UCSD-AML1 (cell line): ENCODE measurements around the gene HS6ST3.
"Not testable (repeated sequence)": the region's sequence is repeated elsewhere in the genome, so short reads cannot be mapped to it uniquely, and the experiment has no call there.

Source experiments
- DNase-seq: peaks from one replicate; lab custom pipeline; 2025; ENCODE audit not compliant: unreplicated experiment; lab: John Stamatoyannopoulos, UW

Gene HS6ST3

DNA sequence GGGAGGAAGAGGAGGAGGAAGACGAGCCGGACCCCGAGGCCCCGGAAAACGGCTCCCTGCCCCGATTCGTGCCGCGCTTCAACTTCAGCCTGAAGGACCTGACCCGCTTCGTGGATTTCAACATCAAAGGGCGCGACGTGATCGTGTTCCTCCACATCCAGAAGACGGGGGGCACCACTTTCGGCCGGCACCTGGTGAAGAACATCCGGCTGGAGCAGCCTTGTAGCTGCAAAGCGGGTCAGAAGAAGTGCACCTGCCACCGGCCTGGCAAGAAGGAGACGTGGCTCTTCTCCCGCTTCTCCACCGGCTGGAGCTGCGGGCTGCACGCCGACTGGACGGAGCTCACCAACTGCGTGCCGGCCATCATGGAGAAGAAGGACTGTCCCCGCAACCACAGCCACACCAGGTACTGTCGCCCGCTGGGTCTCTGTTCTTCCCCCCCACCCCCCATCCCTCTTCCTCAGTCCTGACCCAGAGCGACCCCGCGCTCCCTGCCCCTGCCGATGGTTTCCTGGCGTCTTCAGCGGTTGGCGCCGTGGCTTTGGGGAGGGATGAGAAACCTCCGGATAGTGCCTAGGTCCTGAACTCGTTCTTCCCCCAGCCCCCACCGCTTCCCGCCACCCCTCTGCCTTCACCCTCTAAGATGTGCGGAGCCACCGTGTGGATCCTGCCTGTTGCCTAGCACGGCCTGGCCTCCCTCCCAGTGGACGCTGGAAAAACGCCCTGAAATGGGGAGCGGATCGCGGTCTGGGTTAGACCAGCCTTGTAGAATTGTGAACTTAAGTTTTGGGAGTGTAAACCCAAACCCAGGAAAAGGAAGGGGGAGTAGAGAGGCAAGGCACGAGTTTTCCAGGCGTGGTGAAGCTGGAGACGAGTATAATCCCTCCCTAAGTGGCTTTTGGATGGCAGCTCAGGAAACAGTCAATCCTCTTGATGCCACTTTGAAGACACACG is 1.5 kb downstream of the HS6ST3 start:
- DNase-seq = no peak

DNA sequence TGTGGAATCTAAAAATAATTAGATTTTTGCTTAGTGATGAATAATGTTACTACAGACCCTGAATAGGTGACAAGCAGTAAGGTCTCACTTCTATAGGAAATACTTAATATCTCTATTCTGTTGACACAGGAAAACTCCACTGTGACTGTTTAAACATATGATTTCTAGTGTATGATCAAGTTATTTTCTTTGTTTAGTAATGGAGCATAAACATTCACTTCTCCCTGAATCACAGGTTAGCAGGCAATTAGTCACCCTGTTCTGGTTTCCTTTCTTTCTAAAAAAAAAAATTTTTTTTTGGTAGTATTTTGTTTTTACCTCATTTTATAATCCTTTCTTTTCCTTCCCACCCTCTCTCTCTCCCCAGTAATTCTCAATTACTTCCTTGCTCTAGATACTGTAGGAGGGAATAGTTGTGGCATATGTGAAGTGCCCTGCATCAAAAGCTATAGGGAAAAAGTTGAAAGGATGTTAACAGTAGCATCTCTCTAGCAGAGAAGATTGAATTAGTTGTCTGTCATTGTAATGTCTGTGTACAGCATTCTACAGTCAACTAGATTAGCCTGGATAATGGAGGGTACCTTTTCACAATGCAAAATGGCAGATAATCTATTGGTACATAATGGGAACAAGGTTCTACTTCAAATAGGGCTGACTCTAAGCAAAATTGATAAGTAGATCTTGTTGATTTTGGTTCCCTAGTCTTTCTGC is 3.5 kb downstream of the HS6ST3 start:
- no peak for DNase-seq

DNA sequence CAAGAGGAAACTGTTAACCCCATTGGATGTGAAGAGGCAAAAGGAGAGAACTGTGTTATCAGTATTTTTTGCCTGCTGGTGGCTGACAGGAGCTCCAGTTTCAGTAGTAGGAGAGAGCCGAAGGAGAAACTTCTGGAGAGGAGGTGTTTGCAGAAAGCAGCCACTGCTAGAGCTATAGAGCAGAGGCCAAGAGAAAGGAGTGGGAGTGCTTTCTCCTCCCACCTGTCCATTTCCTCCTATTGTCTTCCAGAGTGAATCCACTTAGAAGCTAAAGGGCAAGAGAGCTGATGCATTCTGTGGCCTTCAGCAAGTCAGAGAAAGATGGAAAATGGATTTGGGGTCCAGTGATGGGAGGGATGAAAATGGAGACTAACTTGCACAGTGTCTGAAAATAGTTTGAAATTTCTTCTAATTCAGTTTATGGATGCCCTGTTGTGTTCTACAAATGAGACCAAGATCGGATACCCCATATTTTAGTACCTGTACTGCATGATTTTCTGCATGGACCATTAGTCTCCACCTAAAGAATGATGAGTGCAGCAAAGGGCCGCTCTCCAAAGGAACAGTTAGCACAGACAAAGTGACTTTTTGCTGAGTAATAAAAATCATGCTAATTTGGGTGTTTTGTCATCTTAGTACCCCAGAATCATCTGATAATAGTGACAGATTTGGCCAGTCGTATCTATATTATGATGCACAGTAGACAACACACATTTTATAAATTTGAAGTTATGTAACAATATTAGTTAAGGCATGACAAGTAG is 10.7 kb downstream of the HS6ST3 start:
- DNase-seq = no peak

DNA sequence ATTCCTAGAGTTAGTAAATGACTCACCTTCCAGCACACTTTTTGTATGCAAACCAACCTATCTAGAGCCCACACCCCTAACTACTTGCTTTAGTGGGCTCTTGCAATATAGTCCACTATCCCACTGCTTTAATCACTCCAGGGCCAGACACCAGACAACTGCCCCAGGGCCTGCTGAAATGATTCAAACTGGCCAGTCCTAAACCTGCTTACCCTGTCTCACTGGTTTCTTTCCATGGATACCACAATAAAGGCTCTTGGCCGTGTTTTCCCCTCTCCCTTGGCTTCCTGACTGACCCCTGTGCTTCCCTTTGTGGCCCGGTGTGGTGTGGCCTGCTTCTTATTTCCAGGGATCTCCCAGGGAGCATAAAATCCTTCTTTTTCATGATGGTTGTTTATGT is 14.6 kb downstream of the HS6ST3 start:
- no peak for DNase-seq

DNA sequence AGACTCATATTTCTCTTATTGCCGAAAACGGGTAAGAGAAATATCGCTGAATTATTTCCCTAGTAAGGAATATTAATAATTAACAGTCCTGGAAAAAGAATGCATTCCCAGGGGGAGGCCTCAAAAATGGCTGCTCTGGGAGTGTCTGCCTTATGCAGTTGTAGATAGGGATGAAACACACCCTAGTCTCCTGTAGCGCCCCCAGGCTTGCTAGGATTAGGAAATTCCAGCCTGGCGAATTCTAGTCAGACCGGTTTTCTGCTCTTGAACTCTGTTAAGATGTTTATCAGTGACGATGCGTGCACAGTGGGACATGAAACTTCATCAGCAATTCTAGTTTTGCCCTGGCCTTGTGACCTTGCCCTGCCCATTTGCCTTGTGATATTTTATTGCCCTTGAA is 18.2 kb downstream of the HS6ST3 start:
- not testable (repeated sequence) for DNase-seq

DNA sequence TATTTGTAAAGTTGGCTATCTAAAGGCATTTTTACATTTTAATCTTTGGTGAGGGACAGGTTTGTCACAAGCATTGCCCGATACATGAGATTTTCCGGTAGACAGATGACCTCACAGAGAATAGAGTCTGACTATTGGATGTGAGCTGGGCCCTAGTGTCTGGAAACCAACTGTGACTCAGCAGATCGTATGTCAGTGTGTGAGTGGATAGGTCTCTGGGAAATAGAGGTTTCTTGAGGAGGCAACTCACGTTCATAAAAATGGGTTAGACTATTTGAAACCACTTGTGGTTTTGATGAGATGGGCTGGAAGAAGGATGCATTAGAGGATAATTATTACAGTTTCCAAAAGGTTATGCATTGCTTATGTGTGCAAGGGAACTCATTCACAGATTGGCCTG is 19.2 kb downstream of the HS6ST3 start:
- DNase-seq = no peak

DNA sequence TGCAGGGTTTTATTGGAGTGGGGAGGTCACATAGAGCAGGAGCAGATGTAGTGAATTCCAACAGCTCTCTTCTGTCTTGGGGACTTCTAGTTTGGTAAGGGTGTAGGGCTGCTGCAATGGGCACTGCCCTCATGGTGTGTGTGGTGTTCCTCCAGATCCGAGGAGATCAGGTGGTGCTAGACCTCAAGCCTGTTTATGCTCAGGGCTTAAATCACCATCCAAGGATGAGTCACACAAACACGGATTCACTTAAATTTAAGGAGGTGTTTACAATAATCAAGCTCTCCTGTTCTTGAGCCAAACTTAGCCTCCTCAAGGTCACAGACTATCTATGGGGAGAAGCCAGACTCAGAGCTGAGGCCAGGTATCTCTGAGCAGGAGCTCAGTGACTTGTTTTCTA is 23.0 kb downstream of the HS6ST3 start:
- DNase-seq = no peak

DNA sequence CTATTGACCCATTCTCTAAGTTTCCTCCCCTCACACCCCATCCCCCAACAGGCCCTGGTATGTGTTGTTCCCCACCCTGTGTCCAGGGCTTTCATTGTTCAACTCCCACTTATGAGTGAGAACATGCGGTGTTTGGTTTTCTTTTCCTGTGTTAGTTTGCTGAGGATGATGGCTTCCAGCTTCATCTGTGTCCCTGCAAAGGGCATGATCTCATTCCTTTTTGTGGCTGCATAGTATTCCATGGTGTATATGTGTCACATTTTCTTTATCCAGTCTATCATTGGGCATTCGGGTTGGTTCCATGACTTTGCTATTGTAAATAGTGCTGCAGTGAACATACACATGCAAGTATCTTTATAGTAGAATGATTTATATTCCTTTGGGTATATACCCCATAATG is 25.5 kb downstream of the HS6ST3 start:
- DNase-seq = not testable (repeated sequence)

DNA sequence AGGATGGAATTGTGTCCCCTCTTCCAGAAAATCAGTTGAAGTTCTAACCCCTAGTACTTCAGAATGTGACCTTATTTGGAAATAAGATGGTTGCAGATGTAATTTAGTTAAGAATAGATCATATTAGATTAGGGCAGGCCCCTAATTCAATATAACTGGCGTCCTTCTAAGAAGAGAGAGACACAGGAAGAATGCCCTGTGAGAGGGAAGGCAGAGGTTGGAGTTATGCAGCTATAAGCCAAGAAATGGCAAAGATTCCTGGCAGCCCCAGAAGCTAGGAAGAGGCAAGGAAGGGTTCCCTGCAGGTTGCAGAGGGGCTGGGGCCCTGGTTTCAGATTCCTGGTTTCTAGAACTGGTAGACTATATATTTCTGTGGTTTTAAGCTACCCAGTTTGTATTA is 30.0 kb downstream of the HS6ST3 start:
- DNase-seq = no peak

DNA sequence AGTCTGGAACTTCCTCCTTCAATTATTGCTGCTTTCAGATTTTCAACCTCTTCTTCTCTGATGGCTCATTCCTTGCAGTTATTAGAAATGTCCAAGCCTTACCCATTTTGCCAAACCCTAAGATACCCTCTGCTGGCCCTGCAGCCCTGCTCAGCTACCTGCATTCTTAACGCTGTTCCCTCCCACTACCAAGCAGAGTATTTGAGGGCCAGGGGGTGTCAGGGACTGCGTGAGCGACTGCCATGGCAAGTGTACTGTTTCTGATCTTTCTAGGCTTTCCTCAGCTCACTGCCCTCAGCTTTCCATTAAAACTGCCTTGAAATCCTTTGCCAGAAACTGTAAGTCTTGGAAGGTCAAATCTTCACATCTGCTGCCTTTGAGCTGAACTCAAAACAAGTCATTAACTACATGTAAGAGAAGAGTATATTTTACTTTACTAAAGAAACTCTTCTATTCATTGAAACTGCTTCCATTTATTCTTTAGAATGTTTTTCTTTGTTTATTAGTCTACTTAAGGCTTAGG is 41.0 kb downstream of the HS6ST3 start:
- no peak for DNase-seq

DNA sequence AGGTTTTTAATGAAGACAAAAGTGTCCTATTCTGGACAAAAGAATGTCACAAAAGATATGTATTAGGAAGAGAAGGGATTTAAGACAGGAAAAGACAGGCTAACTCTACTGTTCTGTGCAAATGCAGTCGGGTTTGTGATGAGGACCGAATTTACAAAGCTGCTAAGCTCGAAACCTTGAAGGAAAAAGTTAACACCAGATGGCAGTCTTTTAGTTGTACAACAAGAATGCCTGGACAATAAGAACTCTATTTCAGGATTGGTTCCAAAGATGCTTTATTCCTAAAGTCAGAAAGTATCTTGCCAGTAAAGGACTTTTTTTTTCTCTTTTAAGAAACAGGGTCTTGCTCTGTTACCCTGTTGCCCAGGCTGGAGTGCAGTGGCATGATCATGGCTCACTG is 51.1 kb downstream of the HS6ST3 start:
- no peak for DNase-seq

DNA sequence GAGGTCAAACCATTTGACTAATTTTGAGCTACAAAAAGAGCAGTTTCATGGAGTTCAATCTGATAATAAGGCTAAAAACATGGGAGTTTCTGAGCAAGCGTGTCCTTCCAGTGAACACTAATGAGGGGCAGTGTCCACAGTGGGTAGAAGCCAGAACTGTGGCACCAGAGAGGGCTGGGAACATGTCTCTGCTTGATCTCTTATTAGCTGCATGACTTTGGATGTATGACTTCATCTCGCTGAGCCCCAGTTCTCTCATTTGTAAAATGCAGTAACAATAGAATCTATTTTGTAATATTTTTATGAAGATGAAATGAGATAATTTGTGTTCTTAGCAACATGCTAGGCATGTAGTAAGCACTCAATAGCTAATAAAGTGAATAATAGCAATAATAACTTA is 69.8 kb downstream of the HS6ST3 start:
- no peak for DNase-seq

DNA sequence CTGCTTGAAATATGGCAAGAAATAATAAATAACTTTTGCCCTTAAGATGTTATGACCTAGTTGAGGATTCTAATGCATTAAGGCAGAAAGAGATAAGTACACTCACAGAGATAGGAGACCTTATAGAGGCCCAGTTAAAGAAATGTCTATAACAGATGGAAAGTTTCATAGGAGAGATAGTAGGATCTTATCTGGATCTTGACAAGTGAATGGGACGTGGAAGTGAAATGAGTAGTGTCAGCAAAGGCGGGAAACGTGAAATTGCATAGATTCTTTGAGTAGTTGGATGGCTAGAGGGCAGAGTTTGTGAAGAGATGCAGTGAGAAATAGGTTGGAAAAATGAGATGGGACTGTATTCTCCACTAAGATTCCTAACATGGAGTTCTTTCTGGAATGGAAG is 71.2 kb downstream of the HS6ST3 start:
- DNase-seq = no peak

DNA sequence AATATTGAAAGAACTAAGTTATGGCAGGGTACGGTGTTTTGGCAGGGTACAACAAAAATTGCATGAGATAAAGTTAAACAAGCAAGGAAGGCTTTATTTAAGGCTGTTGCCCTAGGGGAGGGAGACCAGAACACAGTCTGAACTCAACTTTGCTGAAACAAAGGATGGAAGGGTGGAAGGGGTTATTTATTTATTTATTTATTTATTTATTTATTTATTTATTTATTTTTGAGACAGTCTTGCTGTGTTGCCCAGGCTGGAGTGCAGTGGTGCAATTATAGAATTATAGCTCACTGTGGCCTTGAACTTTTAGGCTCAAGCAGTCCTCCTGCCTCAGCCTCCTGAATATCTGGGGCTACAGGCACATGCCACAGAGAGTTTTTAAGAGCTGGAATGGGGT is 75.9 kb downstream of the HS6ST3 start:
- DNase-seq = no peak

DNA sequence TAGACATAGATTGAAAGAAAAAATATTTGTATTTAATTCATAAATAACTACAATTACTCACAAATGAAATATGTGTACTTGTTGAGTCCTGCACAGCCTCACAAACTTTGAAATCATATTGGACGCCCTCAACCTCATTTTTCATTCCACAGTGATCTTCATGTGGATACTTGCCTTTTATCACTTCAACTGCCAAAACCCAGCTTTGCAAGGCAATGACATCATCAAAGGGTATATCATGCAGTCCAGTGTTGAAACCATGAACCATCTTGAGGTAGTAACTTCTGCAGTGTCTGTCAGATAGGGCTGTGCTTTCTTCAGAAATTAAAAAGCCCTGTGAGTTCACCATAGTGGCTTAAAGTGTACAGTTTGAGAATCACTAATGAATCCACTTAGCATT is 82.2 kb downstream of the HS6ST3 start:
- no peak for DNase-seq

DNA sequence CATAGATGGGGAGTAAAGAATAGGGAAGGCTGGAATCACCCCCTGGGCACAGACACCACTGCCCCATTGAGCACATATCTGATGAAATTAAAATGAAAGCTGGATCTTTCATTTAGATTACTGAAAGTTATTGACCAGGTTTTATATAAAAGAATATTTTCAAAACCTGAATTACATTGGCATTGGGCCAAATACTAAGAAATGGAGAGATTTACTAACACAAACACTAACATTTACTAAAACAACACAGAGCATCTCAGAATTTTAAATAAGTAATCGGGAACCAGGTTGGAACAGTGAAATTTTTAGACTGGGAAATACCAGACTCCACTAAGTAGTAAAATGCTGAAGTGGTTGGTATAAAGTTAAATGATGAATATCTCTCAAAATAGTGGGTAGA is 88.9 kb downstream of the HS6ST3 start:
- no peak for DNase-seq

DNA sequence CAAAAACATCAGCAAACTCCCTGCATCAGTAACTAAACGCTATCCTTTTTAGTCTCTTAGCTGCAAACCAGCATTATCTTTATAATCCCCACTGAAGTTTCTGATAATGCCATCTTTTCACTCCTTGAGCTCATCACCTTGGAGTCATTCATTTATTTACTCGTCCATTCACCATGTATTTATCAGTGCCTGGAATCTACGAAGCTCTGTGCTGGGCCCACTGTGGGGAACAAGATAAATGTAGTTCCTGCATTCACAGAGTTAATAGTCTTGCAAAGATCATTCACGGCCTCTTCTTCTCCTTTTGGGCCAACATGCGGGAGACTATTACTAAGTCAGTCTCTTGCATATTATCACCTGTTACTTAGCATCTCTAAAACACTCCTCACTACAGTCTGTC is 89.4 kb downstream of the HS6ST3 start:
- DNase-seq = no peak

DNA sequence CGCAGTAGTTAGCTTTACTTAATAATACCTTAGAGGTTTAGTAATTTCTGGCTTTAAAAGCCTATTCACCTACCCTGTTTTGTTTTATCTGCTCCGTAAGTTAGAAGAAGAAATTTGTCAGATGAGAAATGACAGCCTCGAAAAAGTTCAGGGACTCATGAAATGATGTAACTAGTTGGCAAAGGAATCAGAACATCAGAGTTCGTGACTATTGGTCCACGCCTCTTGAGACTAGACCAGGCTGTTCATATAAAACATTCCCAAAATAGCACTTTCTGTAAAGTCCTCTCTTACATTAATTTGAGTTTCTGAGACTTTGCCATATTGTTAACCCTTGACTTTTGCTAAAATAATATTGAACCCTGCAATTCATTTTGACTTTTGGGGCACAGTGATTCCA is 92.0 kb downstream of the HS6ST3 start:
- no peak for DNase-seq

DNA sequence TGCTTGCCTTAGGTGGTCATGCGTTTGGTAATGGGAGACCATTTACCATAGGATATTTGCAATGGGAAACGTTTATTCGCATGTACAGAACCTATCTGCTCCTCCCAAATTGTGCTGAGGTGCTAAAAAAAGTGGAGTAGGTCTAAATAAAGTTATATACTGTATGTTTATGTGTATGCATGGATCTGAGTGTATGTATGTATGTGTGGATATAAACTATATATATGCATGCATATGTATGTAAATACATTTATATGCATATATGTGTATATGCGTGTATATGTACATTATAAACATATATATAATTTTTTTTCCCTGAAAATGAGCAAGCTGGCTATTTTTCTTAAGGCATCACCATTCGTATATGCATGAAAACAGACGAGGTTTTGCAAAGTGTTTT is 95.9 kb downstream of the HS6ST3 start:
- DNase-seq = no peak

DNA sequence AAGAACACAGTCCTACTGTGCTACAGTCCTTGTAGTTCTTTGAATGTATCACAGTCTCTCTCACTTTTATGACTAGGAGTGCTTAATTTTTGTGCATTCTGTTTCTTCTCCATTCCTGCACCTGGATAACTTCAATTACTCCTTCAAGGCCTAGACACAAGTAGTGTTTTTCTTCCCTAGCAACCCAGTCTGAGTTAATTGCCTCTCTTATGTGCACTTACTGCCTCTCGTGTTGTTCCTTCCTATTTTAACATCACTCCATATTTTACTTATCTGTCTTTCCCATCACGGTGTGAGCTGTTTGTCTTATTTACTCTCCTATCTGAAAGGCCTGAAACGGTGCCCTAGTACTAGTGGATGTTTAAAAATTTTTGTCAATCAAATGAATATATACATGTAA is 101.5 kb downstream of the HS6ST3 start:
- DNase-seq = no peak

DNA sequence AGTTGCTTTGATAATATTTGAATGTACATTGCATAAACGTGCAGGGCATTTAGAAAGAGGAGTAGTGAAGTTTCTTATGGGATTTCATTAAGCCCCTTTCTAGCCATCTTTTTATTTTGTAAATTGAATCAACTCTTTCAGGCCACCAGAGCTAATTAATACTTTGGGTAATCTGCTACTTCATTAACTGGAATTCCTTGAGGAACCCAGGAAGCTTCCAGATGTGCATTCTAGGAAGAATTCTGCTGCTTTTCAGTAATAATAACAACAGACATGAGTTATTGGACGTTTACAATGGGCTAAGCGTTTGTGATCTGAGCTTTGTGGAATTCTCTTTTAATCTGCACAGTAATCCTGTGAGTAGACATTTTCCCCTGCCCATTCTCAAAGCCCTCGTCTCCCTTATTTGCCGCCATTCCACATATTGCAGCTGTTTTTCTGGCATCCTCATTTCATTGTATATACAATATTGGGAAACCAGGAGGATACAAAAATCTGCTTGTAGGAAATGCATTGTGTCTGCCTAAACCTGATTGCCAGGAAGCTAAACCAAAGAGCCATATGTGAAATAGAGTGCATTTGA is 103.9 kb downstream of the HS6ST3 start:
- no peak for DNase-seq
